IMR-90 (cell line): ENCODE measurements around the gene RIC3. TPM values are rescaled to one million over a fixed set of nuclear protein-coding genes. Genes with fewer than 3 reads are reported as not detected.

Source experiments
- ATAC-seq: fragments of 200-7000 bp; cut with Tn5 transposase; 2 replicates; pipeline ENCODE4 v1.9.1; 2020; ENCODE audit warnings: low read depth, mild to moderate bottlenecking, moderate library complexity
- BruUV-seq: library from RNA; stranded (reverse); fragments of 400-500 nt; replicated peaks from 2 replicates; lab custom pipeline; 2021; lab: Mats Ljungman, UMichigan
- CTCF ChIA-PET: fragments of 300-600 bp; formaldehyde crosslinking; extraction: SDS; loops from one replicate; lab custom pipeline; 2021; ENCODE audit warnings: antibody characterized with exemption; lab: Yijun Ruan, JAX
- POLR2A ChIA-PET: fragments of 300-600 bp; sonication (Branson Sonifier 250); formaldehyde crosslinking; loops from one replicate; lab custom pipeline; 2022; ENCODE audit warnings: antibody characterized with exemption; ENCODE audit not compliant: unreplicated experiment; lab: Charles Lee
- DNase-seq: peaks from one replicate; pipeline ENCODE4 v3.0.0; 2013
- H2AFZ ChIP-seq: replicated peaks from 2 replicates; pipeline ENCODE3; 2013; ENCODE audit warnings: low read length, mild to moderate bottlenecking; ENCODE audit not compliant: poor library complexity
- H2AK5ac ChIP-seq: 2 replicates; pipeline ENCODE4 v1.6.1; 2013; ENCODE audit warnings: low read depth, low read length, inconsistent platforms
- H2AK9ac ChIP-seq: replicated peaks from 2 replicates; pipeline ENCODE3; 2013; ENCODE audit warnings: mild to moderate bottlenecking, low read depth, low read length, moderate library complexity; ENCODE audit not compliant: poor library complexity
- H2BK120ac ChIP-seq: 2 replicates; pipeline ENCODE4 v1.6.1; 2013; ENCODE audit warnings: low read depth, low read length, inconsistent platforms
- H2BK15ac ChIP-seq: 3 replicates; pipeline ENCODE4 v1.6.1; 2013; ENCODE audit warnings: low read depth, low read length, inconsistent platforms
- H2BK20ac ChIP-seq: 2 replicates; pipeline ENCODE4 v1.6.1; 2013; ENCODE audit warnings: low read depth, mild to moderate bottlenecking, inconsistent platforms, low read length, moderate library complexity
- H2BK5ac ChIP-seq: 2 replicates; pipeline ENCODE4 v1.6.1; 2013; ENCODE audit warnings: mild to moderate bottlenecking, low read depth, low read length, inconsistent platforms; ENCODE audit not compliant: poor library complexity, severe bottlenecking
- H3K14ac ChIP-seq: replicated peaks from 2 replicates; pipeline ENCODE4 v1.6.1; 2013; ENCODE audit warnings: low read depth, low read length, inconsistent platforms
- H3K18ac ChIP-seq: 2 replicates; pipeline ENCODE4 v1.6.1; 2013; ENCODE audit warnings: low read depth, low read length, control low read depth
- H3K23ac ChIP-seq: 2 replicates; pipeline ENCODE4 v1.6.1; 2013; ENCODE audit warnings: low read depth, low read length, inconsistent platforms
- H3K27ac ChIP-seq: 2 replicates; pipeline ENCODE4 v1.5.1; 2013; ENCODE audit warnings: mild to moderate bottlenecking, control low read depth, low read length; ENCODE audit not compliant: insufficient read depth
- H3K27me3 ChIP-seq: 2 replicates; pipeline ENCODE4 v1.6.1; 2013; ENCODE audit warnings: low read length; ENCODE audit not compliant: control insufficient read depth, insufficient read depth
- H3K36me3 ChIP-seq: 2 replicates; pipeline ENCODE4 v1.6.1; 2013; ENCODE audit warnings: low read length, mixed read lengths; ENCODE audit not compliant: control insufficient read depth, insufficient read depth
- H3K4ac ChIP-seq: 2 replicates; pipeline ENCODE4 v1.6.1; 2013; ENCODE audit warnings: low read depth, low read length, inconsistent platforms
- H3K4me1 ChIP-seq: 2 replicates; pipeline ENCODE4 v1.6.1; 2013; ENCODE audit warnings: low read length, mixed read lengths; ENCODE audit not compliant: control insufficient read depth, insufficient read depth
- H3K4me2 ChIP-seq: 2 replicates; pipeline ENCODE4 v1.6.1; 2013; ENCODE audit warnings: low read depth, mild to moderate bottlenecking, control low read depth, low read length, moderate library complexity
- H3K4me3 ChIP-seq: 2 replicates; pipeline ENCODE4 v1.5.1; 2013; ENCODE audit warnings: low read depth, mild to moderate bottlenecking, control low read depth, low read length, moderate library complexity; ENCODE audit not compliant: insufficient read depth
- H3K56ac ChIP-seq: 2 replicates; pipeline ENCODE4 v1.6.1; 2013; ENCODE audit warnings: low read length, inconsistent platforms; ENCODE audit not compliant: insufficient read depth; ENCODE audit errors: extremely low read depth
- H3K79me1 ChIP-seq, 2 experiments: 2 replicates each; pipeline ENCODE4 v1.6.1; 2013; ENCODE audit warnings: low read length in 2 of 2, inconsistent platforms in 1 of 2, low read depth in 1 of 2
- H3K9ac ChIP-seq: 2 replicates; pipeline ENCODE4 v1.6.1; 2013; ENCODE audit warnings: low read depth, low read length, control low read depth
- H3K9me1 ChIP-seq: 2 replicates; pipeline ENCODE4 v1.6.1; 2013; ENCODE audit warnings: low read length, inconsistent platforms; ENCODE audit not compliant: insufficient read depth
- H3K9me3 ChIP-seq: 2 replicates; pipeline ENCODE4 v1.6.1; 2013; ENCODE audit warnings: low read length; ENCODE audit not compliant: control insufficient read depth, insufficient read depth
- H4K20me1 ChIP-seq: 2 replicates; pipeline ENCODE4 v1.6.1; 2013; ENCODE audit warnings: low read length, inconsistent platforms; ENCODE audit not compliant: insufficient read depth
- H4K5ac ChIP-seq: 2 replicates; pipeline ENCODE4 v1.6.1; 2013; ENCODE audit warnings: mild to moderate bottlenecking, low read depth, low read length, control low read depth
- H4K8ac ChIP-seq, 2 experiments: 2 replicates each; pipeline ENCODE4 v1.6.1; 2013; ENCODE audit warnings: low read depth in 2 of 2, low read length in 2 of 2, control low read depth in 1 of 2, inconsistent platforms in 1 of 2
- H4K91ac ChIP-seq: 2 replicates; pipeline ENCODE4 v1.6.1; 2013; ENCODE audit warnings: low read depth, low read length, inconsistent platforms; ENCODE audit not compliant: insufficient read depth
- MAZ ChIP-seq: IDR thresholded peaks from 2 replicates; pipeline ENCODE4 v1.6.1; 2012; ENCODE audit warnings: low read depth, mild to moderate bottlenecking, low read length, improper control_type of control experiment, moderate library complexity, borderline replicate concordance
- MXI1 ChIP-seq: IDR thresholded peaks from 2 replicates; pipeline ENCODE4 v1.6.1; 2012; ENCODE audit warnings: low read depth, mild to moderate bottlenecking, low read length, moderate library complexity, borderline replicate concordance
- NFE2L2 ChIP-seq: fragments of 150-350 bp; IDR thresholded peaks from 2 replicates; pipeline ENCODE4 v1.6.1; 2016; ENCODE audit warnings: low read depth, mild to moderate bottlenecking, low read length
- RFX5 ChIP-seq: IDR thresholded peaks from 2 replicates; pipeline ENCODE4 v1.8.0; 2012; ENCODE audit warnings: low read depth, mild to moderate bottlenecking, low read length, moderate library complexity
- WGBS, 2 experiments: methylation state at CpG; one replicate each; pipeline versions ENCODE4 v1.1.5 to v1.1.7; 2013; ENCODE audit warnings: missing lambda C conversion rate in 2 of 2; ENCODE audit not compliant: insufficient read length in 1 of 2; ENCODE audit errors: extremely low coverage in 2 of 2; 5-methylcytosine and 5-hydroxymethylcytosine counted together
- dilution Hi-C: fragments of 300-500 bp; cut with HindIII; formaldehyde crosslinking; loops from one replicate; pipeline ENCODE4 v1.14.3; 2018; ENCODE audit warnings: low sequenced_read_pairs; ENCODE audit not compliant: unreplicated experiment
- in situ Hi-C: fragments of 300-500 bp; cut with MboI; formaldehyde crosslinking; loops from 3 replicates; pipeline ENCODE4 v1.14.3; 2019; ENCODE audit warnings: low sequenced_read_pairs, inconsistent platforms, mixed read lengths
- intact Hi-C: fragments of 100-400 bp; cut with micrococcal nuclease; formaldehyde crosslinking; loops from 2 replicates; pipeline ENCODE4 v1.10.0; 2022
- polyA plus RNA-seq, 3 experiments: library from polyadenylated mRNA; depleted of rRNA; stranded (reverse); fragments of >200 nt; gene quantifications; 2 replicates each; pipeline ENCODE4 v1.2.3, GENCODE V29; 2012; ENCODE audit warnings: low replicate concordance in 1 of 3
- total RNA-seq: library from RNA; depleted of rRNA; stranded (reverse); fragments of >200 nt; gene quantifications from 2 replicates; pipeline ENCODE4 v1.2.3, GENCODE V29; 2012
- TF ChIP-seq, protein P1 (sequence below): conservative IDR thresholded peaks from 2 replicates; pipeline ENCODE4 v1.5.1; 2012; ENCODE audit warnings: mild to moderate bottlenecking, low read depth, low read length, improper control_type of control experiment

The RIC3 gene
- total and polyA plus RNA-seq, 2 of the 4 experiments (the other 2 are of a cell fraction), result not detected

DNA sequence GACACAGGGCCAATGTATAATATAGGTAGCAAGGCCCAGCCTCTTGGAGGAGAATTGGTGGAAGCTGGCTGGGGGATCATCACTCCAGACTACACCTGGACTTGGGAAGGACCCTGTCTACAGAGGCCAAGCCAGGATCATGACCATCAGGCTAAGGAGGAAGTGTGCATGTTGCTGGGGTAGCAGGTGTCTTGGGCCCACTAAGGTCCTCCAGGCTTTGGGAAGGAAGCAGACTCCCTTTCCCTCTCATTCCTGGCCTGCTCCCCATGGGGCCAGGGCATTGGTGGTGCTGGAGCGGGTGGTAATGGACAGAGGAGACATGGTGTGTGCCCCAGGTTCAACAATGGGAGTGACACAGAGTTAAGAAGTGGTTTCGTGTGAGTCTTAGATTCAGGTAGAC is 103.8 kb downstream of the RIC3 start:
- Histone ChIP-seq H3K27me3 (no peaks in the 10 kb centered on the region; the same call in 1 of the 2 replicates), H3K4me1 (peaks cover 20% of the 10 kb centered on the region), H2AK9ac (no peak overlapping the region), H4K5ac (no peak overlapping the region), H2AK5ac (no peak overlapping the region), H3K36me3 (no peaks in the 10 kb centered on the region), H3K27ac (no peak overlapping the region), H3K23ac (no peak overlapping the region), H3K4ac (no peak overlapping the region), H2BK120ac (no peak overlapping the region), H3K9ac (no peak overlapping the region), H3K79me1 (no peaks in the 10 kb centered on the region), H3K4me3 (no peak overlapping the region), H4K91ac (no peak overlapping the region), H4K8ac (no peak overlapping the region), H3K4me2 (no peak overlapping the region), H2BK5ac (no peak overlapping the region), H4K20me1 (peaks cover 6% of the 10 kb centered on the region), H3K56ac (no peak overlapping the region), H3K9me1 (peaks cover 20% of the 10 kb centered on the region), H2BK20ac (no peak overlapping the region), H2BK15ac (no peak overlapping the region), H3K18ac (no peak overlapping the region), H3K14ac (no peak overlapping the region), H2AFZ (no peak overlapping the region), H3K9me3 (no peaks in the 10 kb centered on the region)
- TF ChIP-seq RFX5 (no peak), NFE2L2 (no peak), MAZ (no peak), MXI1 (no peak)
- TF ChIP-seq, protein P1, sequence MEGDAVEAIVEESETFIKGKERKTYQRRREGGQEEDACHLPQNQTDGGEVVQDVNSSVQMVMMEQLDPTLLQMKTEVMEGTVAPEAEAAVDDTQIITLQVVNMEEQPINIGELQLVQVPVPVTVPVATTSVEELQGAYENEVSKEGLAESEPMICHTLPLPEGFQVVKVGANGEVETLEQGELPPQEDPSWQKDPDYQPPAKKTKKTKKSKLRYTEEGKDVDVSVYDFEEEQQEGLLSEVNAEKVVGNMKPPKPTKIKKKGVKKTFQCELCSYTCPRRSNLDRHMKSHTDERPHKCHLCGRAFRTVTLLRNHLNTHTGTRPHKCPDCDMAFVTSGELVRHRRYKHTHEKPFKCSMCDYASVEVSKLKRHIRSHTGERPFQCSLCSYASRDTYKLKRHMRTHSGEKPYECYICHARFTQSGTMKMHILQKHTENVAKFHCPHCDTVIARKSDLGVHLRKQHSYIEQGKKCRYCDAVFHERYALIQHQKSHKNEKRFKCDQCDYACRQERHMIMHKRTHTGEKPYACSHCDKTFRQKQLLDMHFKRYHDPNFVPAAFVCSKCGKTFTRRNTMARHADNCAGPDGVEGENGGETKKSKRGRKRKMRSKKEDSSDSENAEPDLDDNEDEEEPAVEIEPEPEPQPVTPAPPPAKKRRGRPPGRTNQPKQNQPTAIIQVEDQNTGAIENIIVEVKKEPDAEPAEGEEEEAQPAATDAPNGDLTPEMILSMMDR, result no peak
- DNase-seq, result no peak
- no CpG with 5 or more reads among the region's 2 CpGs for WGBS, 2 experiments
- ATAC-seq, result no peak
- intact Hi-C loops, result no loop called here
- no TSS peak for BruUV-seq
- dilution Hi-C loops, result no loop called here
- CTCF ChIA-PET, result no interaction called here
- POLR2A ChIA-PET, result no interaction called here
- in situ Hi-C loops, result no loop called here
